HG02610 (cell line): ENCODE results near the gene DDX20.
"Not testable (repeated sequence)": the region's sequence is repeated elsewhere in the genome, so short reads cannot be mapped to it uniquely, and the experiment has no call there.

Experiments used
- ATAC-seq: cut with Tn5 transposase; IDR thresholded peaks from one replicate; pipeline ENCODE4 v1.9.1; 2021; ENCODE audit warnings: mild to moderate bottlenecking, moderate library complexity; ENCODE audit not compliant: unreplicated experiment

The DDX20 gene

GRCh38 chr1:111784273-111784901, 28.7 kb downstream of the DDX20 start:
- ATAC-seq = no peak

GRCh38 chr1:111786669-111787207, 31.0 kb downstream of the DDX20 start:
- no peak for ATAC-seq

- ATAC-seq = no peak
Measured at GRCh38 chr1:111789142-111789541, 33.4 kb downstream of the DDX20 start.

GRCh38 chr1:111789666-111790316, 34.1 kb downstream of the DDX20 start:
- no peak for ATAC-seq

- no peak for ATAC-seq
Measured at GRCh38 chr1:111791776-111792175, 36.1 kb downstream of the DDX20 start.

GRCh38 chr1:111792249-111792648, 36.5 kb downstream of the DDX20 start:
- ATAC-seq = no peak

GRCh38 chr1:111793923-111794322, 38.2 kb downstream of the DDX20 start:
- ATAC-seq = no peak

- ATAC-seq = no peak
Measured at GRCh38 chr1:111795401-111795800, 39.7 kb downstream of the DDX20 start.

GRCh38 chr1:111798580-111798979, 42.9 kb downstream of the DDX20 start:
- ATAC-seq = no peak

GRCh38 chr1:111799722-111800121, 44.0 kb downstream of the DDX20 start:
- not testable (repeated sequence) for ATAC-seq

GRCh38 chr1:111801071-111801850, 45.6 kb downstream of the DDX20 start:
- no peak for ATAC-seq

- no peak for ATAC-seq
Measured at GRCh38 chr1:111802110-111802509, 46.4 kb downstream of the DDX20 start.

- no peak for ATAC-seq
Measured at GRCh38 chr1:111802984-111803383, 47.3 kb downstream of the DDX20 start.

GRCh38 chr1:111803951-111804350, 48.2 kb downstream of the DDX20 start:
- no peak for ATAC-seq

- no peak for ATAC-seq
Measured at GRCh38 chr1:111804776-111805175, 49.1 kb downstream of the DDX20 start.

GRCh38 chr1:111805251-111805650, 49.5 kb downstream of the DDX20 start:
- no peak for ATAC-seq

- ATAC-seq = no peak
Measured at GRCh38 chr1:111811891-111812290, 56.2 kb downstream of the DDX20 start.

GRCh38 chr1:111812306-111812705, 56.6 kb downstream of the DDX20 start:
- no peak for ATAC-seq

GRCh38 chr1:111813440-111814304, 58.0 kb downstream of the DDX20 start:
- no peak for ATAC-seq

- no peak for ATAC-seq
Measured at GRCh38 chr1:111814305-111814628, 58.6 kb downstream of the DDX20 start.

- no peak for ATAC-seq
Measured at GRCh38 chr1:111814642-111815041, 58.9 kb downstream of the DDX20 start.
